Spinal cord (tissue), 10 donors: ENCODE measurements around the gene CAVIN2. TPM values are rescaled to one million over a fixed set of nuclear protein-coding genes. Genes with fewer than 3 reads are reported as not detected.

Experiments used
- DNase-seq, 6 donors: peaks; one replicate each; pipeline versions ENCODE4 v3.0.0 to v3.0.0-alpha.2; 2013 to 2015; ENCODE audit warnings: low spot score in 6 of 6, low read depth in 4 of 6
- H3K27ac ChIP-seq: one replicate; pipeline ENCODE4 v1.5.1; 2013; ENCODE audit warnings: low read depth, low read length, control low read depth
- H3K27me3 ChIP-seq: one replicate; pipeline ENCODE4 v1.6.1; 2013; ENCODE audit warnings: low read length; ENCODE audit not compliant: control insufficient read depth, insufficient read depth
- H3K36me3 ChIP-seq: one replicate; pipeline ENCODE4 v1.6.1; 2013; ENCODE audit warnings: low read length; ENCODE audit not compliant: control insufficient read depth, insufficient read depth
- H3K4me1 ChIP-seq: one replicate; pipeline ENCODE4 v1.6.1; 2013; ENCODE audit warnings: low read length; ENCODE audit not compliant: control insufficient read depth, insufficient read depth
- H3K4me3 ChIP-seq: one replicate; pipeline ENCODE4 v1.5.1; 2013; ENCODE audit warnings: low read depth, low read length, control low read depth
- H3K9me3 ChIP-seq: one replicate; pipeline ENCODE4 v1.6.1; 2013; ENCODE audit warnings: low read length; ENCODE audit not compliant: control insufficient read depth, insufficient read depth
- WGBS: methylation state at CpG from one replicate; pipeline ENCODE4 v1.1.5; 2013; ENCODE audit warnings: missing lambda C conversion rate; ENCODE audit not compliant: insufficient coverage; 5-methylcytosine and 5-hydroxymethylcytosine counted together
- polyA plus RNA-seq, 2 donors: library from polyadenylated mRNA; unstranded; fragments of 120-200 nt; gene quantifications; one replicate each; pipeline ENCODE4 v1.2.1, GENCODE V29; 2013; ENCODE audit not compliant: insufficient read length in 2 of 2
- total RNA-seq, 2 donors: library from RNA; depleted of rRNA in 1 of 2; stranded (reverse); fragments of 120-200 nt in 1 of 2; fragments of >200 nt in 1 of 2; gene quantifications; one replicate each; pipeline versions ENCODE4 v1.2.3 to v1.2.4, GENCODE V29; 2013 to 2014
- donor health status: healthy.

The CAVIN2 gene
- total and polyA plus RNA-seq, 4 donors, result 10.1 to 82.2 (median 20.8) TPM

- no peaks in the 10 kb centered on the region for H3K4me1 ChIP-seq
- no peak overlapping the region for H3K4me3 ChIP-seq
- no peak overlapping the region for H3K27ac ChIP-seq
- no peaks in the 10 kb centered on the region for H3K27me3 ChIP-seq
- no peaks in the 10 kb centered on the region for H3K36me3 ChIP-seq
- H3K9me3 ChIP-seq, result no peaks in the 10 kb centered on the region
- WGBS, result no CpG with 5 or more reads among the region's 1 CpG
- DNase-seq, result no peak
These were observed 40.5 kb downstream of the CAVIN2 start for GRCh38 chr2:191806396-191806795.

- Histone ChIP-seq H3K4me3 (no peak overlapping the region), H3K27me3 (no peaks in the 10 kb centered on the region), H3K36me3 (no peaks in the 10 kb centered on the region), H3K4me1 (no peaks in the 10 kb centered on the region), H3K27ac (no peak overlapping the region), H3K9me3 (no peaks in the 10 kb centered on the region)
- WGBS, result 33% methylated on average over 8 of the region's 9 CpGs
- peak in 1 of 6 donors; percentile 13 for DNase-seq
These were observed 42.1 kb downstream of the CAVIN2 start for GRCh38 chr2:191804766-191805165.

- Histone ChIP-seq H3K4me3 (no peak overlapping the region), H3K27ac (no peak overlapping the region), H3K9me3 (no peaks in the 10 kb centered on the region), H3K4me1 (no peaks in the 10 kb centered on the region), H3K27me3 (no peaks in the 10 kb centered on the region), H3K36me3 (no peaks in the 10 kb centered on the region)
- no CpG with 5 or more reads among the region's 1 CpG for WGBS
- no peak for DNase-seq
These were observed 43.9 kb downstream of the CAVIN2 start for GRCh38 chr2:191803007-191803406.

GRCh38 chr2:191802180-191802579 is 44.7 kb downstream of the CAVIN2 start:
- no peak overlapping the region for H3K27ac ChIP-seq
- 80% methylated on average over 1 of the region's 5 CpGs for WGBS
- H3K4me1 ChIP-seq, result no peaks in the 10 kb centered on the region
- no peaks in the 10 kb centered on the region for H3K9me3 ChIP-seq
- H3K36me3 ChIP-seq, result no peaks in the 10 kb centered on the region
- H3K27me3 ChIP-seq, result no peaks in the 10 kb centered on the region
- no peak for DNase-seq
- no peak overlapping the region for H3K4me3 ChIP-seq

GRCh38 chr2:191800874-191801273 is 46.0 kb downstream of the CAVIN2 start:
- Histone ChIP-seq H3K9me3 (no peaks in the 10 kb centered on the region), H3K27ac (no peak overlapping the region), H3K27me3 (no peaks in the 10 kb centered on the region), H3K4me1 (no peaks in the 10 kb centered on the region), H3K36me3 (no peaks in the 10 kb centered on the region), H3K4me3 (no peak overlapping the region)
- no peak for DNase-seq
- no CpG with 5 or more reads among the region's 1 CpG for WGBS

GRCh38 chr2:191799526-191799925 is 47.4 kb downstream of the CAVIN2 start:
- H3K36me3 ChIP-seq, result no peaks in the 10 kb centered on the region
- no peaks in the 10 kb centered on the region for H3K4me1 ChIP-seq
- H3K27me3 ChIP-seq, result no peaks in the 10 kb centered on the region
- H3K9me3 ChIP-seq, result no peaks in the 10 kb centered on the region
- H3K27ac ChIP-seq, result no peak overlapping the region
- no CpG with 5 or more reads among the region's 2 CpGs for WGBS
- H3K4me3 ChIP-seq, result no peak overlapping the region
- DNase-seq, result no peak

- Histone ChIP-seq H3K27me3 (no peaks in the 10 kb centered on the region), H3K9me3 (no peaks in the 10 kb centered on the region), H3K36me3 (no peaks in the 10 kb centered on the region), H3K4me3 (no peak overlapping the region), H3K27ac (no peak overlapping the region), H3K4me1 (no peaks in the 10 kb centered on the region)
- no CpG with 5 or more reads among the region's 2 CpGs for WGBS
- DNase-seq, result no peak
These were observed 48.7 kb downstream of the CAVIN2 start for GRCh38 chr2:191797942-191798876.

- Histone ChIP-seq H3K4me1 (no peaks in the 10 kb centered on the region), H3K36me3 (no peaks in the 10 kb centered on the region), H3K9me3 (no peaks in the 10 kb centered on the region), H3K4me3 (no peak overlapping the region), H3K27ac (no peak overlapping the region), H3K27me3 (no peaks in the 10 kb centered on the region)
- DNase-seq, result peak in 2 of 6 donors; percentile 16 to 77
- 73% methylated on average over 2 of the region's 4 CpGs for WGBS
These were observed 49.4 kb downstream of the CAVIN2 start for GRCh38 chr2:191797500-191797899.

- no peak for DNase-seq
- no peaks in the 10 kb centered on the region for H3K4me1 ChIP-seq
- H3K27ac ChIP-seq, result no peak overlapping the region
- no peaks in the 10 kb centered on the region for H3K36me3 ChIP-seq
- H3K9me3 ChIP-seq, result no peaks in the 10 kb centered on the region
- no peaks in the 10 kb centered on the region for H3K27me3 ChIP-seq
- no peak overlapping the region for H3K4me3 ChIP-seq
- 63% methylated on average over 1 of the region's 2 CpGs for WGBS
These were observed 51.2 kb downstream of the CAVIN2 start for GRCh38 chr2:191795715-191796114.

- no CpG with 5 or more reads among the region's 3 CpGs for WGBS
- DNase-seq, result no peak
- H3K27me3 ChIP-seq, result no peaks in the 10 kb centered on the region
These were observed 54.8 kb downstream of the CAVIN2 start for GRCh38 chr2:191791953-191792560.

More at GRCh38 chr2:191791953-191792560, 54.8 kb downstream of the CAVIN2 start:
- Histone ChIP-seq H3K4me1 (no peaks in the 10 kb centered on the region), H3K27ac (no peak overlapping the region), H3K9me3 (no peaks in the 10 kb centered on the region), H3K36me3 (no peaks in the 10 kb centered on the region), H3K4me3 (no peak overlapping the region)
